ENCODE measurements around the gene MED22.

DNA sequence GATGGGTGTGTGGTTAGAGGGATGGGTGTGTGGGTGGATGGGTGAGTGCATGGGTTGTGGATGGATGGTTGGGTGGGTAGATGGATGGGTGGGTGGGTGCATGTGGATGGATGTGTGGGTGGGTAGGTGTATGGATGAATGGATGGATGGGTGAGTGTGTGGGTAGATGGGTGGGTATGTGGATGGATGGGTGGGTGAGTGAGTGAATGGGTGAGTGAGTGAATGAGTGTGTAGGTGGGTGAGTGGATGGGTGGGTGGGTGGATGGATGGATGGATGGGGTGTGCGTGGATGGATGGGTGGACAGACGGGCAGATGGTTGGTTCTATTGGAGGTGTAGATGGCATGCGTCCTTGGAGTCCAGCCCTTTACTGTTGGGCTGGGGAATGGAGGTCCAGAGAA is 45.5 kb upstream of the MED22 start:
- TF ChIP-seq EZH2phosphoT487 (IDR thresholded peaks at IDR 0.05), result no peak
- no peak for TF ChIP-seq CTCF (IDR thresholded peaks at IDR 0.05)

Data from neural progenitor cell (in vitro differentiated cells).